HG03135 (cell line): ENCODE data around the gene SNRNP25.

Source experiments
- ATAC-seq: cut with Tn5 transposase; IDR thresholded peaks from one replicate; pipeline ENCODE4 v1.9.1; 2021; ENCODE audit warnings: mild to moderate bottlenecking, moderate library complexity; ENCODE audit not compliant: unreplicated experiment

Gene SNRNP25

DNA sequence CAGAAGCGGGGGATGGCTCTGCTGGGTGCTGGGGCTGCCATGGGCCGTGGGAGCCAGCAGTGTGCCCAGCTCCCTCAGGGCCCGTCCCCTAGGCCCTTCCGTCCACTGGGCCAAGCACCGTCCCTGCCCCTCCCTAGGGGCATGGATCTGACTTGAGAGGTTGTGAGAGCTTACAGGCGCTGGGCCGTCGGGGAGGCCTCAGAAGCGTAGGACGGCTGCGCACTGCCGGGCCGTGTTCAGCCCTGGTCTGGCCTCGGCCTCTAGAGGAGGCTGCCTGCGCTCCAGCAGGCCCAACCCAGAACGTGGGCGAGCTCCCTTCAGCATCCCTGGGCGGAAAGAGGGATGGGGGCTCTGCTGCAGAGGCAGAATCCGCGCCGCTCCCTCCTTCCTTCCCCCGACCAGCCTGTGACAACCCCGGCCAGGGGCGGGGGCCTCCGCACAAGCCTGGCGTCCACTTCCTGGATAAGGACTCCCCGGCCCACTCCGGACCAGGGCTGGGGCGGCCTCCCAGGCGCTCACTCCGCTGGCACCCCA lies 23.7 kb downstream of the SNRNP25 start:
- peak; percentile 22 for ATAC-seq

DNA sequence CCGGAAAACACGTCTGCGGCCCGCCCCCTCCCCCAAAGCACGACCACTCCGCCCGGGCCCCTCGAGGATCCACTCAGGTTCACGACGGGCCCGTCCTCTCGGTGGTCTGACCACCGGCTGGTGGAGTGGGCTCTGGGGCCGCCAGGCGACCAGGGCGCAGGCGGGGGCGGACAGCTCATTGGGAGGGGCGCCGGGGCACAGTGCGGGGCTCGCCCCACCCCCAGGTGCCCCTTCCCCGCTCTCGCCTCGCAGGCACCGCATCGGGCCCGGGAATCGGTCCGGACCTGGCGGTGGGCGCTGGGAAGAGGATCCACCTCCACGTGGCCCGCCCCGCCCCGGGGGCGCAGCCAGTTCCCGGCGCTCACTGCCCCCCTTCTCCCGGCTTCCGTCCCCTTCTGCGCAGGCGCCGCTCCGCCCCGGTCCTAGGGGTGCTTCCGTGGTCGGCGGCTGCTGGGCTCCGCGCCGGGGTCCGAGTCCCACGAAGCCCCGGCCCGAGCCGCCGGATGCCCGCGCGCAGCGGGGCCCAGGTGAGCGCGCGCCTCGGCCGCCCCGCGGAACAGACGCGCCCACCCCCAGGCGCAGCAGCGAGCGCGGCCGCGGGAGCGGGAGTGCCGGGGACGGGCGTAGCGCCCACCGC lies 24.3 kb downstream of the SNRNP25 start, which contains the start of gene MPG:
Gene MPG (plus strand): TSS at position 419 of the 637 bp plus-strand sequence. CDS start 85 bp downstream, at position 504.
- ATAC-seq = peak; percentile 71

DNA sequence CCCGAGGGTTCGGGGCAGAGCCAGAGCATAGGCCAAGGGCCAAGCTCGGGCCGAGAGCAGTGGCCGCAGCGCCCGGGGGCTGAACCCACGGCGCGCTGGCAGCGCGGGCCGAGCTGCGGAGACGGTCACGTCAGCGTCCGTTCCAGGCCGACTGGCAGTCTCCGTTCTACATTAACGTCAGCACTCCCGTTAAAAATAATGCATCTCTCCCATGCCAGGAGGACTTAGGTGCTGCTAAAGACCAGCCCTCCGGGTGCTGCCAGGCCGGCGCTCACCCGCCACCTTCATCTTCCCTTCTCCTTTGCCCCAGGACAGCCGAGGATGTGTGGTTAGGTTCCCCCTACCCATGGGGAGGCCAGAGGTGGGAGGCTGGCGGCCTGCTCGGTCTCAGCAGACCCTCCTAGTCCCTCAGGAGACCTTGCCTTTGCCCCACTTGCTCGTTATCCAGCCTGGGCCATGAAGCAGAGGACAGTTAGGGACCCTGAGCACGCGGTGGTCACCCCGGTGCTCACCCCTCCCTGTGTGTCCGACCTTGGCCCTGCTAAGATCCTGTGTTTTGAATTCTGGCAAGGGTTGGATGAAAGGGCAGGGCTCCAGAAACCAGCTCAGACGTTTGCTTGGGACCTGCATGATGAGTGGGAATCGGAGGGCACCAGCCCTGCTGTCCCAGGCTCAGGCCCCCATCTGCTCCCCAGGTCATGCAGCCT lies 25.0 kb downstream of the SNRNP25 start:
- ATAC-seq = peak; percentile 19

DNA sequence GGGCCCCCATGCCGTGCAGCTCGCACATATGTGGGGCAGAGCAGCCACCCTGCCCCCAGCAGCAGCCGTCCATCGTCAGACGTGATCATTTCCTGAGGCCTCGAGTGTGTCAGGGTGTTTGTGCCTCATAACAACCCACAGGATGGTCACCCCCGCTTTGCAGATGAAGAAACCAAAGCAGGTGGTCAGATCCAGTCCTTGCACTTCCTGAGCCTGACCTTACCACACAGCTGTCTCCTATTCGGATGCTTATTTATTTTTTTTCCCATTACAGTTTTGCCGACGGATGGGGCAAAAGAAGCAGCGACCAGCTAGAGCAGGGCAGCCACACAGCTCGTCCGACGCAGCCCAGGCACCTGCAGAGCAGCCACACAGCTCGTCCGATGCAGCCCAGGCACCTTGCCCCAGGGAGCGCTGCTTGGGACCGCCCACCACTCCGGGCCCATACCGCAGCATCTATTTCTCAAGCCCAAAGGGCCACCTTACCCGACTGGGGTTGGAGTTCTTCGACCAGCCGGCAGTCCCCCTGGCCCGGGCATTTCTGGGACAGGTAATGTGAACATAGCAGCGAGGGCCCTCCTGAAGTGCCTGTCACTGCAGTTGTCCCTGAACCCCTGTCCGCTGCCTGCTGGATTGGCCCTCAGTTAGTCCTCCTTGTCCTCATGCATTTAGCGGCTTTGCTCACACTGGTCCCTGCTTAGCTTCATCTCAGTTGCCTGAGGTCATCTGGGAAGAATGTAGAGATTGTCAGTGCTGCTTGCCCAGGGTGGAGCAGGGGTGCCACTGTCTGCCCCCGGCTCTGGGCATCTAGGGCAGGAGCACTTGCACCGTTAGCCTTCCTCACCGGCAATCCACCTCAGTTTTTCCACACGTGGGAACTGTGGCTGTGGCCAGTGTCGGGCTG lies 25.8 kb downstream of the SNRNP25 start:
- no peak for ATAC-seq

GRCh38 chr16:83060-83603 lies 29.5 kb downstream of the SNRNP25 start:
- ATAC-seq = no peak

GRCh38 chr16:83781-84615 lies 30.4 kb downstream of the SNRNP25 start:
- no peak for ATAC-seq

- ATAC-seq = no peak
Measured at GRCh38 chr16:84718-85406, 31.2 kb downstream of the SNRNP25 start.

DNA sequence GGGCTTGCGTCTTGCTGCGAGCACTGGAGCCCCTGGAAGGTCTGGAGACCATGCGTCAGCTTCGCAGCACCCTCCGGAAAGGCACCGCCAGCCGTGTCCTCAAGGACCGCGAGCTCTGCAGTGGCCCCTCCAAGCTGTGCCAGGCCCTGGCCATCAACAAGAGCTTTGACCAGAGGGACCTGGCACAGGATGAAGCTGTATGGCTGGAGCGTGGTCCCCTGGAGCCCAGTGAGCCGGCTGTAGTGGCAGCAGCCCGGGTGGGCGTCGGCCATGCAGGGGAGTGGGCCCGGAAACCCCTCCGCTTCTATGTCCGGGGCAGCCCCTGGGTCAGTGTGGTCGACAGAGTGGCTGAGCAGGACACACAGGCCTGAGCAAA lies 31.8 kb downstream of the SNRNP25 start:
- ATAC-seq = no peak

DNA sequence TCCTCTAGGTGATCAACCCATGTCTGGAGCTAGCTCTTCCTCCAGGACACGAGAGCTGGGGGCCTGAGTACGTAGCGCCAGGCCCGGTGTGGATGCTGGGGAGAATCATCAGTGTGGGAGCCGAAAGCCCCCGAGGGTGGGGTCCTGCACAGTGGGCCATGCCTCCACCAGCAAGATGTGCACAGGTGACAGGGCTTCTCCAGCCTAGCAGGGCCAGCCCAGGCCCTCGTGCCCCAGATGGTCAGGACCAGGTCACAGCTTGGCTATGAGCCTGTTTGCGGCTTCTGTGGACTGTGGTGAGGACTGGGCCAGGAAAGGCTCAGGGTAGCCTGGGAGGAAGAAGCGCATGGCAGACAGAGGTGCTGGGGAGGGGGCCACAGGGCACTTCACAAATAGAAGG lies 32.2 kb downstream of the SNRNP25 start:
- no peak for ATAC-seq

DNA sequence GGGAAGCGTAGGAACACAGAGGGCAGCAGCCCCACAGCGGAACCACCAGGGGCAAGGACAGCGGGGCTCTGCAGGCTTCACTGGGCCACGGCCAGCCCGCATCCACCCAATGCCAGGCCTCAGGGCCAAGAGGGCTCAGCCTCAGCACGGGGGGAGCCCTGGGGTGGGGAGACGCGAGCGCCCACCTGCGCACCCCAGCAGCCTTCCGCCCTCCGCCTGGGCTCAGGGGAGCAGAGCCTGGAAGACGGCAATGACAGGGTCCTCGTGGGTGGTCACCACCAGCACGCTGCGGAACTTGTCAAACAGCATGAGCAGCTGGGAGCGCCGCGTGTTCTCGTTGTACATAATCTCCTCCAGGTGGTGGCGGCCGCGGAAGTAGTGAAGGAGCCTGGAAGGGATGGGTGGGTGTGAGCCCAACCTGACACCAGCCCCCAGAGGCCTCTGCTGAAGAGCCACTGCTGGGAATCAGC lies 32.9 kb downstream of the SNRNP25 start:
- no peak for ATAC-seq

DNA sequence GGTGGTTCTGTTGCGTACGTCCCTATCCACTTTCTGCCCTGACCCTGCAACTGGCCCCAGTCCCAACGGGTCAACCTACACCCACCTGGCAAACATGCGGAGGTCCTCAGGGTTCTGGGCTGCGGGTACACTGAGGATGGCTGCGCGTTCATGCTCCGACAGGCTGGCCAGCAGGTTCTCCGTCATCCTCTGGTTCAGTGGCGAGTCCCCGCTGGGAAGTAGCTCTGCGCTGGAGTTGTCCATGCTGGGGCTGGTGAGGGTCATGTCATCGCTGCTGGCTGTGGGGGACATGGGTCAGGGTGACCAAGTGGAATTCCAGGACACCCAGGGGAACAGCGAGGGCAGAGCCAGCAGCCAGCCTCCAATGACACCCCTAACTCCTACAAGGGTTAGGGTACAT lies 35.0 kb downstream of the SNRNP25 start:
- ATAC-seq = no peak

- ATAC-seq = no peak
Measured at GRCh38 chr16:89391-90302, 36.0 kb downstream of the SNRNP25 start.

DNA sequence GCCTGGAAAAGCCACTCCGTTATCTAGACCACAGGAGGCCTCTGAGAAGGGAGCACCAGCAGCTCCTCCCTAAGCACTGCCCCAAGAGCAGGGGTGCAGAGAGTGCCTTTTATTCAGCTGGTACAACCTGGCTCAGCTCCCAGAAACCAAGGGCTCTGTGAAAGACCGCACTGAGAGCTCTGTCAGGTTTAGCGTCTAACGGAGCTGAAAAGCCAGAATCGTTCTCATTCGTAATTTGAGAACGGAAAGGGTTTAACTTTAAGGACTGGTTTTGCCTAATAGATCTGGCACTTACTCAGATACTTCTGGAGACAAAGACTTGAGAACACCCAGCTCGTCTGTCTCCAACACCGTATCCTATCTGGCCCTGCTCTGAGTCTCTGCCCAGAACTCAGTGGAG lies 37.9 kb downstream of the SNRNP25 start:
- no peak for ATAC-seq

DNA sequence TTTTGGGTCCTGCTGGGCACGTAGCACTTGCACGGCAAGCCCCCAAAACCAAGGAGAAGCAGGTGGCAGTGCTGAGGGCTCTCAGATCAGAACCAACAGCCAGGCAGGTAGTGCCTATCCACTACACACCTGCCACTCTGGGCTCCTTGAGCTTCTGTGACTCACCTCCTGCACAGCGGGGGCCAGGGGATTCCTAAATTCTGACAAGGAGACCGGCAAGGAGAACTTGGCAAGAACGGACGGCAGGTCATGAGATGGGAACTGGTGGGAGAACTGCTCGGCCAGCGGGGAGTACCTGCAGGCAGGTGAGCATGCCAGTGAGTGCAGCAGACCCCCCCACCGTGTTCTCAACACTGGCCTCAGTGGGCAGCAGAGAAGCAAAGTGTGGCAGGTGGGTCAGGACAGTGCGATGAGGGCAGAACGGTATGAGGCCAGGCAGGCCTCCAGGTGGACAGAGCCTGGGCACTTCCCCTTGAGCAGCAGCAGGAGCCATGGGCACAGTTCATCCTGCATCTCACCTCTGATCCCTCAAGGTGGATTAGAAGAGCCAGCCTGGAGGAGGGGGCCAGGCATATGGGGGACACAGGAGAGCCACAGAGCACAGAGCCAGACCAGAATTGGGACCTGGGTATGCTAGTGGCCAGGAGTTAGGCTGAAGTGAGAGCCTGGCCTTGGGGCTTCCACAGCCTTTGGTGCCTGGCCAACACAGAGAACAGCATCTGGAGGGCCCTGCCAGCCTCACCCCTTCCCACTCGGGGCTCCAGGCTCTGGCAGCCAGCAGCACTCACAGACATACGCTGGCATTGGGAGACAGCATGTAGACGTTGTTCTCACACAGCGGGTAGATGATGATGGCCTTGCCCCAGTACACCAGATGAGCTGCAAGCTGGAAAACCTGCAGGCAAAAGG lies 39.1 kb downstream of the SNRNP25 start:
- no peak for ATAC-seq

DNA sequence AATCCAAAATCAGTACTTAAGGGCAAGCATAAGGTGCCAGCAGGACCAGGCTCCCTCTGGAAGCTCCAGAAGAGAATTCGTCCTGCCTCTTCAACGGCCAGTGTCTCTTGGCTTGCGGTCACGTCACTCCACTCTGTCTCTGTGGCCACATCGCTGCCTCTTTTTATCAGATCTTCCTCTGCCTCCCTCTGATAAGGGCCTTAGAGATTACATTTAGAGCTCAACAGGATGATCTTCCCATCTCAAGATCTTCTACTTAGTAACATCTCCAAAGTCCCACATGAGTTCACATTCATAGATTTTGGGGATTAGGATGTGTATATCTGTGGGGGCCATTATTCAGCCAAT lies 41.3 kb downstream of the SNRNP25 start:
- no peak for ATAC-seq

DNA sequence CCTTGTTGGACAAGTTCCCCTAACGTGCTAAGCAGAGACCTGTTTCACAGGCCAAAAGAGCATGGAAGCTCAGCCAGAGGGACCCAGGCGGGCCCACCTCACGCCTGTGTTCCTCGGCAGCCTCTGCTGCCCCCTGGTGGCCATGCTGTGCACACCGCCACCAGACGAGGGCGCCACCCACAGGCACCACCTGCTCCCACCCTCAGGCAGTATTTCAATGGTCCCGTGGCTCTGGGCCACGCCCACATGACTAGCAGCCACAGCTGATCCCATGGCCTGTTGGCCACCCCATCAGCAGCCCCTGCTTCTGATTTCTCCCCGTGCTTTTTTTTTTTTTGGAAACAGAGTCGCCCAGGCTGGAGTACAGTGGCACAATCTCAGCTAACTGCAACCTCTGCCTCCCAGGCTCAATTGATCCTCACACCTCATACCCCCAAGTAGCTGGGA lies 43.3 kb downstream of the SNRNP25 start:
- ATAC-seq = peak; percentile 76

DNA sequence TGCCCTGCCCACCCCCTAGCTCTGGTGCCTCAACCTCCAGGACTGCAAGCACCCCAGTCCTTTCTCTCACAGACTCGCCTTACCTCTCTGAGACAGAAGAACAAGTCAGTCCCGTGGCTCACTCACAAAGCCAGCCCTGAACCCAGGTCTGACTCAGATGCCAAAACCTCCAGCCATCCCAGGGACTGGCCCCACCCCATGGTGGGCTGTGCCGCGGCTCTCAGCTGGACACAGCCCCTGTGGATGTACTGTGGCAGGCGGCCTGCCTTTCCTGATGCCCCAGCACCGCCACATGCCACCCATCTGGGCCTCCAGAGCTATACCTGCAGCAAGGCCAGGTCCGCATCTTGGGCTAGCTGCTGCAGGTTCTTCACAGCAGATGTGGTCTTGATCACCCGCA lies 44.2 kb downstream of the SNRNP25 start:
- no peak for ATAC-seq
